ENCODE measurements around the gene HOXB5. TPM values are rescaled to one million over a fixed set of nuclear protein-coding genes. Genes with fewer than 3 reads are reported as not detected.

The HOXB5 gene
- total and polyA plus RNA-seq, 2 of the 4 experiments (the other 2 are of a cell fraction), result 0.54 to 18.0 TPM

GRCh38 chr17:48639982-48640857 lies 46.6 kb upstream of the HOXB5 start:
- H3K36me3 ChIP-seq (ENCODE audit: control insufficient read depth, insufficient read depth, low read length), result no peaks in the 10 kb centered on the region
- H3K4me3 ChIP-seq (ENCODE audit: insufficient read depth, low read depth, low read length), result no peak overlapping the region
- no peak overlapping the region for H2AK9ac ChIP-seq (replicated peaks; ENCODE audit: low read depth, low read length, poor library complexity)
- TF ChIP-seq RFX5 (IDR thresholded peaks at IDR 0.05; ENCODE audit: low read depth, low read length) (no peak), BHLHE40 (IDR thresholded peaks at IDR 0.05; ENCODE audit: low read depth, low read length) (no peak), FOS (IDR thresholded peaks at IDR 0.05; ENCODE audit: low read depth, low read length) (no peak), POLR2A (IDR thresholded peaks at IDR 0.05; ENCODE audit: low read depth, low read length) (no peak), MAFK (IDR thresholded peaks at IDR 0.05; ENCODE audit: low read depth, low read length) (no peak)
- no peak overlapping the region for H2AFZ ChIP-seq (replicated peaks; ENCODE audit: low read length, poor library complexity)
- no peak overlapping the region for H2BK20ac ChIP-seq (ENCODE audit: low read depth, low read length)
- H3K27me3 ChIP-seq (ENCODE audit: control insufficient read depth, insufficient read depth, low read length), result peaks cover 99% of the 10 kb centered on the region
- no CpG with 5 or more reads among the region's 6 CpGs for WGBS, 2 experiments (ENCODE audit: extremely low coverage in 2 of 2, insufficient read length in 1 of 2)
- no peak overlapping the region for H4K91ac ChIP-seq (ENCODE audit: insufficient read depth, low read depth, low read length)
- dilution Hi-C loops (cut with HindIII; ENCODE audit: low sequenced_read_pairs, unreplicated experiment), result no loop called here
- H3K79me1 ChIP-seq (ENCODE audit: low read depth in 1 of 2, low read length in 2 of 2), result no peaks in the 10 kb centered on the region
- peaks cover 11% of the 10 kb centered on the region for H3K9me3 ChIP-seq (ENCODE audit: control insufficient read depth, insufficient read depth, low read length)
- POLR2A ChIA-PET (ENCODE audit: unreplicated experiment), result no interaction called here
- H4K20me1 ChIP-seq (ENCODE audit: insufficient read depth, low read length), result no peaks in the 10 kb centered on the region
- no peak overlapping the region for H2AK5ac ChIP-seq (ENCODE audit: low read depth, low read length)
- CTCF ChIA-PET, result interaction anchor here (0.7 kb wide), 1 partner anchor 31 kb away, joined by 3 read pairs; no protein-coding TSS in a partner anchor
- no peak overlapping the region for H4K8ac ChIP-seq (ENCODE audit: low read depth in 2 of 2, low read length in 2 of 2)
- no peak overlapping the region for H2BK15ac ChIP-seq (ENCODE audit: low read depth, low read length)
- H3K14ac ChIP-seq (replicated peaks; ENCODE audit: low read depth, low read length), result no peak overlapping the region
- H3K18ac ChIP-seq (ENCODE audit: low read depth, low read length), result no peak overlapping the region
- intact Hi-C loops (cut with micrococcal nuclease), result no loop called here
- no peak overlapping the region for H3K9ac ChIP-seq (ENCODE audit: low read depth, low read length)
- BruUV-seq (replicated peaks), result no TSS peak
- no peak overlapping the region for H2BK5ac ChIP-seq (ENCODE audit: low read depth, low read length, poor library complexity, severe bottlenecking)
- DNase-seq (no peak), ATAC-seq (ENCODE audit: low read depth) (no peak)
- no peak overlapping the region for H3K27ac ChIP-seq (ENCODE audit: insufficient read depth, low read length)
- no peaks in the 10 kb centered on the region for H3K9me1 ChIP-seq (ENCODE audit: insufficient read depth, low read length)
- H3K4me2 ChIP-seq (ENCODE audit: low read depth, low read length), result no peak overlapping the region
- no peak overlapping the region for H2BK120ac ChIP-seq (ENCODE audit: low read depth, low read length)
- no peak overlapping the region for H3K4ac ChIP-seq (ENCODE audit: low read depth, low read length)
- no peak overlapping the region for H4K5ac ChIP-seq (ENCODE audit: low read depth, low read length)
- H3K4me1 ChIP-seq (ENCODE audit: control insufficient read depth, insufficient read depth, low read length), result no peaks in the 10 kb centered on the region
- H3K56ac ChIP-seq (ENCODE audit: extremely low read depth, insufficient read depth, low read length), result no peak overlapping the region
- no peak overlapping the region for H3K23ac ChIP-seq (ENCODE audit: low read depth, low read length)
- in situ Hi-C loops (cut with MboI; ENCODE audit: low sequenced_read_pairs), result loop anchor here (10.0 kb wide), 1 partner anchor 65 kb away; no protein-coding TSS in a partner anchor
